Karpas-422 (cell line): ENCODE results near the gene SRSF7. TPM values are rescaled to one million over a fixed set of nuclear protein-coding genes. Genes with fewer than 3 reads are reported as not detected.
"Not testable (repeated sequence)": the region's sequence is repeated elsewhere in the genome, so short reads cannot be mapped to it uniquely, and the experiment has no call there.

Source experiments
- DNase-seq: peaks from one replicate; pipeline ENCODE4 v3.0.0-alpha.2; 2015
- H2AFZ ChIP-seq: fragments of 200-600 bp; sonication (generic); 2 replicates; pipeline ENCODE4 v1.6.1; 2014; ENCODE audit warnings: antibody characterized with exemption, low read length, mixed read lengths
- H3K27ac ChIP-seq: fragments of 200-600 bp; sonication (generic); 2 replicates; pipeline ENCODE4 v1.5.1; 2014; ENCODE audit warnings: mild to moderate bottlenecking, low read length, moderate library complexity
- H3K27me3 ChIP-seq: fragments of 200-600 bp; sonication (generic); 2 replicates; pipeline ENCODE4 v1.6.1; 2014; ENCODE audit warnings: low read length, mixed read lengths
- H3K36me3 ChIP-seq: fragments of 200-600 bp; sonication (generic); 2 replicates; pipeline ENCODE4 v1.6.1; 2014; ENCODE audit warnings: low read length, mixed read lengths; ENCODE audit not compliant: insufficient read depth
- H3K4me1 ChIP-seq: fragments of 200-600 bp; sonication (generic); 2 replicates; pipeline ENCODE4 v1.6.1; 2014; ENCODE audit warnings: mild to moderate bottlenecking, low read length, mixed read lengths
- H3K4me2 ChIP-seq: fragments of 200-600 bp; sonication (generic); 2 replicates; pipeline ENCODE4 v1.6.1; 2014; ENCODE audit warnings: low read length, low read depth, mild to moderate bottlenecking; ENCODE audit not compliant: poor library complexity, severe bottlenecking
- H3K4me3 ChIP-seq: fragments of 200-600 bp; sonication (generic); 2 replicates; pipeline ENCODE4 v1.5.1; 2014; ENCODE audit warnings: mild to moderate bottlenecking, antibody characterized with exemption, low read length, mixed read lengths
- H3K79me2 ChIP-seq: fragments of 200-600 bp; sonication (generic); 2 replicates; pipeline ENCODE4 v1.6.1; 2014; ENCODE audit warnings: mild to moderate bottlenecking, low read length, mixed read lengths
- H3K9ac ChIP-seq: fragments of 200-600 bp; sonication (generic); 2 replicates; pipeline ENCODE4 v1.6.0; 2014; ENCODE audit warnings: low read length
- H3K9me2 ChIP-seq: fragments of 200-600 bp; sonication (generic), shearing (Covaris generic); replicated peaks from 2 replicates; pipeline ENCODE4 v1.6.0; 2014; ENCODE audit warnings: mild to moderate bottlenecking, low read length, moderate library complexity; ENCODE audit not compliant: insufficient read depth
- H3K9me3 ChIP-seq: fragments of 300-700, 200-600 bp; sonication (generic); 2 replicates; pipeline ENCODE4 v1.6.1; 2014; ENCODE audit warnings: low read length, mixed read lengths
- H4K20me1 ChIP-seq: fragments of 200-600 bp; sonication (generic); 2 replicates; pipeline ENCODE4 v1.6.1; 2014; ENCODE audit warnings: mild to moderate bottlenecking, antibody characterized with exemption, low read length, low read depth; ENCODE audit not compliant: insufficient read depth
- total RNA-seq: library from RNA; depleted of rRNA; stranded (reverse); fragments of >200 nt; shearing (Covaris generic); gene quantifications from 2 replicates; pipeline ENCODE4 v1.2.3, GENCODE V29; 2014; ENCODE audit warnings: low replicate concordance

Gene SRSF7
- total RNA-seq, 1 experiment from 2014 or later = 176 TPM

- Histone ChIP-seq H3K27me3 (no peaks in the 10 kb centered on the region), H3K79me2 (peaks cover 37% of the 10 kb centered on the region), H3K4me2 (no peak overlapping the region), H3K36me3 (peaks cover 64% of the 10 kb centered on the region), H3K27ac (peak overlapping the region; percentile 20; the same call in 1 of the 2 replicates), H2AFZ (no peak overlapping the region), H3K9ac (no peak overlapping the region), H3K9me3 (no peaks in the 10 kb centered on the region), H3K9me2 (no peaks in the 10 kb centered on the region), H3K4me1 (peaks cover 56% of the 10 kb centered on the region), H4K20me1 (peaks cover 44% of the 10 kb centered on the region), H3K4me3 (no peak overlapping the region)
- DNase-seq = no peak
Measured at GRCh38 chr2:38744399-38744780, 6.8 kb downstream of the SRSF7 start.

GRCh38 chr2:38743672-38744398, 7.3 kb downstream of the SRSF7 start:
- H3K4me1 ChIP-seq = peaks cover 51% of the 10 kb centered on the region
- peak overlapping the region; percentile 20; the same call in 1 of the 2 replicates for H3K27ac ChIP-seq
- H3K4me3 ChIP-seq = no peak overlapping the region
- peaks cover 32% of the 10 kb centered on the region for H3K79me2 ChIP-seq
- H3K9me2 ChIP-seq = no peaks in the 10 kb centered on the region
- no peak overlapping the region for H3K4me2 ChIP-seq
- H2AFZ ChIP-seq = no peak overlapping the region
- H3K27me3 ChIP-seq = no peaks in the 10 kb centered on the region
- peaks cover 62% of the 10 kb centered on the region for H3K36me3 ChIP-seq
- no peak overlapping the region for H3K9ac ChIP-seq
- no peaks in the 10 kb centered on the region for H3K9me3 ChIP-seq
- DNase-seq = no peak
- peaks cover 40% of the 10 kb centered on the region for H4K20me1 ChIP-seq

GRCh38 chr2:38742797-38743559, 8.2 kb downstream of the SRSF7 start:
- H4K20me1 ChIP-seq = peaks cover 31% of the 10 kb centered on the region
- H3K9ac ChIP-seq = no peak overlapping the region
- H3K27ac ChIP-seq = 0 out of 2 replicates have a peak overlapping the region, but pooled peaks have one; percentile 20
- no peak overlapping the region for H3K4me3 ChIP-seq
- no peak for DNase-seq
- no peaks in the 10 kb centered on the region for H3K9me2 ChIP-seq
- H3K4me1 ChIP-seq = peaks cover 42% of the 10 kb centered on the region
- H3K79me2 ChIP-seq = peaks cover 23% of the 10 kb centered on the region
- H3K27me3 ChIP-seq = no peaks in the 10 kb centered on the region
- H3K36me3 ChIP-seq = peaks cover 54% of the 10 kb centered on the region
- H3K9me3 ChIP-seq = no peaks in the 10 kb centered on the region
- H3K4me2 ChIP-seq = no peak overlapping the region
- no peak overlapping the region for H2AFZ ChIP-seq

- no peak overlapping the region for H3K4me2 ChIP-seq
- no peaks in the 10 kb centered on the region for H3K9me3 ChIP-seq
- peaks cover 13% of the 10 kb centered on the region for H4K20me1 ChIP-seq
- DNase-seq = peak; percentile 89
- peaks cover 25% of the 10 kb centered on the region for H3K4me1 ChIP-seq
- H2AFZ ChIP-seq = no peak overlapping the region
- no peak overlapping the region for H3K4me3 ChIP-seq
- no peak overlapping the region for H3K27ac ChIP-seq
- no peaks in the 10 kb centered on the region for H3K9me2 ChIP-seq
- peaks cover 7% of the 10 kb centered on the region for H3K79me2 ChIP-seq
- peaks cover 35% of the 10 kb centered on the region for H3K36me3 ChIP-seq
- H3K9ac ChIP-seq = no peak overlapping the region
- H3K27me3 ChIP-seq = no peaks in the 10 kb centered on the region
Measured at GRCh38 chr2:38740851-38741731, 10.1 kb downstream of the SRSF7 start.

- Histone ChIP-seq H3K4me3 (no peak overlapping the region), H3K79me2 (no peaks in the 10 kb centered on the region; the same call in 1 of the 2 replicates), H3K9me3 (no peaks in the 10 kb centered on the region), H3K27me3 (no peaks in the 10 kb centered on the region), H4K20me1 (no peaks in the 10 kb centered on the region; the same call in none of the 2 replicates), H3K36me3 (peaks cover 19% of the 10 kb centered on the region; the same call in 1 of the 2 replicates), H3K27ac (no peak overlapping the region), H3K4me2 (no peak overlapping the region), H3K4me1 (peaks cover 13% of the 10 kb centered on the region), H3K9ac (no peak overlapping the region), H3K9me2 (no peaks in the 10 kb centered on the region), H2AFZ (no peak overlapping the region)
- no peak for DNase-seq
Measured at GRCh38 chr2:38739524-38739923, 11.6 kb downstream of the SRSF7 start.

- H3K4me1 ChIP-seq = no peaks in the 10 kb centered on the region
- no peaks in the 10 kb centered on the region for H3K27me3 ChIP-seq
- no peak overlapping the region for H3K4me3 ChIP-seq
- H3K9ac ChIP-seq = no peak overlapping the region
- H3K9me2 ChIP-seq = no peaks in the 10 kb centered on the region
- no peaks in the 10 kb centered on the region for H3K79me2 ChIP-seq
- H3K4me2 ChIP-seq = no peak overlapping the region
- H4K20me1 ChIP-seq = no peaks in the 10 kb centered on the region; the same call in 1 of the 2 replicates
- no peak overlapping the region for H3K27ac ChIP-seq
- H3K9me3 ChIP-seq = no peaks in the 10 kb centered on the region
- H3K36me3 ChIP-seq = peaks cover 6% of the 10 kb centered on the region; the same call in 1 of the 2 replicates
- no peak overlapping the region for H2AFZ ChIP-seq
- no peak for DNase-seq
Measured at GRCh38 chr2:38737925-38738324, 13.2 kb downstream of the SRSF7 start.

GRCh38 chr2:38737000-38737698, 14.0 kb downstream of the SRSF7 start:
- not testable (repeated sequence) for H3K9me3 ChIP-seq, H3K9ac ChIP-seq, H3K36me3 ChIP-seq, H3K9me2 ChIP-seq, H3K79me2 ChIP-seq, H2AFZ ChIP-seq, DNase-seq, H3K4me2 ChIP-seq, H3K4me1 ChIP-seq, H3K27me3 ChIP-seq, H3K27ac ChIP-seq, H4K20me1 ChIP-seq, H3K4me3 ChIP-seq
